H1 (cell line): ENCODE results near the gene ABCC4. TPM values are rescaled to one million over a fixed set of nuclear protein-coding genes. Genes with fewer than 3 reads are reported as not detected.

ENCODE experiments used
- CTCF ChIA-PET: fragments of 300-600 bp; sonication (Branson Sonifier 250); formaldehyde crosslinking; loops from one replicate; lab custom pipeline; 2021; ENCODE audit not compliant: partially characterized antibody; lab: Charles Lee
- POLR2A ChIA-PET: fragments of 300-600 bp; sonication (Branson Sonifier 250); formaldehyde crosslinking; loops from one replicate; lab custom pipeline; 2021; ENCODE audit warnings: inconsistent platforms; ENCODE audit not compliant: partially characterized antibody; lab: Charles Lee
- DNase-seq, 2 experiments: peaks; one replicate each; pipeline versions ENCODE4 v3.0.0 to v3.0.0-alpha.2; 2010 to 2022; ENCODE audit warnings: low spot score in 2 of 2, low read depth in 1 of 2, mixed read lengths in 1 of 2
- FAIRE-seq: peaks from 2 replicates; lab custom pipeline; 2011; peaks lifted over from hg19 to GRCh38; lab: Jason Lieb, UNC
- H2AFZ ChIP-seq: 2 replicates; pipeline ENCODE4 v1.8.1; 2012; ENCODE audit warnings: low read length, inconsistent platforms
- H2AK5ac ChIP-seq: 2 replicates; pipeline ENCODE4 v1.6.1; 2013; ENCODE audit warnings: low read depth, low read length
- H2BK120ac ChIP-seq: replicated peaks from 2 replicates; pipeline ENCODE3; 2013; ENCODE audit warnings: low read depth, low read length, inconsistent platforms
- H2BK12ac ChIP-seq: 2 replicates; pipeline ENCODE4 v1.6.1; 2013; ENCODE audit warnings: low read depth, low read length
- H2BK15ac ChIP-seq: 2 replicates; pipeline ENCODE4 v1.6.1; 2013; ENCODE audit warnings: low read length
- H2BK20ac ChIP-seq: 2 replicates; pipeline ENCODE4 v1.6.1; 2013; ENCODE audit warnings: low read length
- H2BK5ac ChIP-seq: 2 replicates; pipeline ENCODE4 v1.6.1; 2013; ENCODE audit warnings: low read depth, low read length
- H3K14ac ChIP-seq: 2 replicates; pipeline ENCODE4 v1.6.1; 2013; ENCODE audit warnings: inconsistent platforms; ENCODE audit not compliant: insufficient read length
- H3K18ac ChIP-seq: 2 replicates; pipeline ENCODE4 v1.6.1; 2013; ENCODE audit warnings: low read length; ENCODE audit errors: extremely low read depth
- H3K23ac ChIP-seq: 2 replicates; pipeline ENCODE4 v1.6.1; 2013; ENCODE audit warnings: inconsistent platforms; ENCODE audit not compliant: insufficient read length
- H3K23me2 ChIP-seq: 2 replicates; pipeline ENCODE4 v1.6.1; 2013; ENCODE audit warnings: low read depth, low read length
- H3K27ac ChIP-seq: 2 replicates; pipeline ENCODE4 v1.6.1; 2011; ENCODE audit warnings: low read depth, low read length, inconsistent platforms
- H3K27me3 ChIP-seq, 4 experiments: replicated peaks in 1 of 4; 1 replicate in 1 of 4; 2 replicates in 3 of 4; pipeline versions ENCODE4 v1.6.1 to v1.8.1; 2011 to 2013; ENCODE audit warnings: low read length in 3 of 4, mild to moderate bottlenecking in 3 of 4, inconsistent platforms in 2 of 4, mixed read lengths in 2 of 4, moderate library complexity in 1 of 4; ENCODE audit not compliant: control insufficient read depth in 3 of 4, insufficient read depth in 3 of 4; ENCODE audit errors: extremely low read depth in 1 of 4
- H3K36me3 ChIP-seq, 4 experiments: 2 replicates each; pipeline versions ENCODE4 v1.6.1 to v1.8.1; 2011 to 2013; ENCODE audit warnings: mild to moderate bottlenecking in 4 of 4, low read length in 3 of 4, moderate library complexity in 2 of 4, control low read depth in 1 of 4, inconsistent platforms in 1 of 4; ENCODE audit not compliant: insufficient read depth in 4 of 4, control insufficient read depth in 2 of 4
- H3K4ac ChIP-seq: replicated peaks from 2 replicates; pipeline ENCODE3; 2013; ENCODE audit warnings: low read length, low read depth, mixed read lengths, inconsistent platforms; ENCODE audit not compliant: insufficient read length
- H3K4me1 ChIP-seq, 4 experiments: replicated peaks in 1 of 4; 1 replicate in 1 of 4; 2 replicates in 3 of 4; pipeline versions ENCODE4 v1.6.1 to v1.8.1; 2011 to 2013; ENCODE audit warnings: low read length in 3 of 4, inconsistent platforms in 2 of 4, mixed read lengths in 1 of 4; ENCODE audit not compliant: insufficient read depth in 4 of 4, control insufficient read depth in 3 of 4
- H3K4me2 ChIP-seq, 2 experiments: 2 replicates each; pipeline versions ENCODE4 v1.6.1 to v1.8.1; 2011 to 2013; ENCODE audit warnings: low read depth in 2 of 2, low read length in 2 of 2, control low read depth in 1 of 2, inconsistent platforms in 1 of 2, mild to moderate bottlenecking in 1 of 2; ENCODE audit not compliant: insufficient read depth in 1 of 2
- H3K4me3 ChIP-seq, 4 experiments: fragments of 200-600, 300-600 bp in 1 of 4; sonication (generic), shearing (Covaris generic), sonication (Bioruptor Twin) in 1 of 4; 2 replicates each; pipeline versions ENCODE4 v1.5.1 to v1.8.1; 2011 to 2016; ENCODE audit warnings: low read length in 4 of 4, low read depth in 3 of 4, control low read depth in 2 of 4, inconsistent platforms in 2 of 4, mild to moderate bottlenecking in 2 of 4, mixed read lengths in 1 of 4, moderate library complexity in 1 of 4; ENCODE audit not compliant: insufficient read depth in 2 of 4; ENCODE audit errors: extremely low read depth in 1 of 4
- H3K56ac ChIP-seq: replicated peaks from 2 replicates; pipeline ENCODE3; 2013; ENCODE audit warnings: low read depth, mild to moderate bottlenecking, mixed read lengths, low read length, inconsistent platforms; ENCODE audit not compliant: insufficient read length
- H3K79me1 ChIP-seq: 2 replicates; pipeline ENCODE4 v1.6.1; 2013; ENCODE audit warnings: low read depth, low read length, control low read depth
- H3K79me2 ChIP-seq, 2 experiments: 2 replicates each; pipeline versions ENCODE4 v1.6.1 to v1.8.1; 2012 to 2013; ENCODE audit warnings: low read length in 2 of 2, mild to moderate bottlenecking in 2 of 2, inconsistent platforms in 1 of 2; ENCODE audit not compliant: insufficient read depth in 2 of 2, control insufficient read depth in 1 of 2
- H3K9ac ChIP-seq, 4 experiments: replicated peaks in 1 of 4; 1 replicate in 1 of 4; 2 replicates in 3 of 4; pipeline versions ENCODE4 v1.6.1 to v1.8.1; 2011 to 2013; ENCODE audit warnings: low read depth in 3 of 4, low read length in 3 of 4, control low read depth in 2 of 4, mild to moderate bottlenecking in 2 of 4, moderate library complexity in 2 of 4, inconsistent platforms in 1 of 4; ENCODE audit errors: extremely low read depth in 1 of 4
- H3K9me3 ChIP-seq, 2 experiments: 2 replicates each; pipeline versions ENCODE4 v1.6.1 to v1.8.1; 2012 to 2013; ENCODE audit warnings: mild to moderate bottlenecking in 2 of 2, moderate library complexity in 2 of 2, control low read depth in 1 of 2, inconsistent platforms in 1 of 2, low read depth in 1 of 2, low read length in 1 of 2, mixed read lengths in 1 of 2; ENCODE audit not compliant: insufficient read depth in 2 of 2
- H4K20me1 ChIP-seq, 2 experiments: replicated peaks in 1 of 2; 2 replicates each; pipeline versions ENCODE3 to v1.8.1; 2011 to 2013; ENCODE audit warnings: inconsistent platforms in 2 of 2, low read length in 2 of 2, mild to moderate bottlenecking in 1 of 2; ENCODE audit not compliant: insufficient read depth in 2 of 2, control insufficient read depth in 1 of 2
- H4K5ac ChIP-seq: 2 replicates; pipeline ENCODE4 v1.6.1; 2013; ENCODE audit warnings: low read length, low read depth, mixed read lengths, inconsistent platforms; ENCODE audit not compliant: insufficient read length
- H4K8ac ChIP-seq: 2 replicates; pipeline ENCODE4 v1.8.0; 2013; ENCODE audit warnings: mild to moderate bottlenecking, moderate library complexity, low read length, inconsistent platforms; ENCODE audit not compliant: insufficient read depth; ENCODE audit errors: extremely low read depth
- H4K91ac ChIP-seq: replicated peaks from 2 replicates; pipeline ENCODE3; 2013; ENCODE audit warnings: low read length, mixed read lengths, inconsistent platforms; ENCODE audit not compliant: insufficient read length
- EGR1 ChIP-seq: IDR thresholded peaks from 2 replicates; pipeline ENCODE4 v1.6.1; 2011; ENCODE audit warnings: low read depth, low read length, borderline replicate concordance
- EP300 ChIP-seq, 2 experiments: IDR thresholded peaks; 1 replicate in 1 of 2; 2 replicates in 1 of 2; pipeline ENCODE4 v1.6.1; 2011 to 2012; ENCODE audit warnings: low read depth in 2 of 2, low read length in 2 of 2, mild to moderate bottlenecking in 2 of 2, borderline replicate concordance in 1 of 2, inconsistent platforms in 1 of 2, moderate library complexity in 1 of 2
- GABPA ChIP-seq: IDR thresholded peaks from 2 replicates; pipeline ENCODE4 v1.6.1; 2011; ENCODE audit warnings: mild to moderate bottlenecking, low read length, moderate library complexity, borderline replicate concordance; ENCODE audit not compliant: insufficient read depth
- GTF2F1 ChIP-seq: IDR thresholded peaks from 2 replicates; pipeline ENCODE4 v1.6.1; 2012; ENCODE audit warnings: low read depth, low read length, improper control_type of control experiment, borderline replicate concordance
- HDAC2 ChIP-seq, 2 experiments: fragments of 300-600 bp in 1 of 2; sonication (generic) in 1 of 2; IDR thresholded peaks; 2 replicates each; pipeline ENCODE4 v1.6.1; 2011 to 2012; ENCODE audit warnings: low read depth in 2 of 2, low read length in 2 of 2, mild to moderate bottlenecking in 2 of 2, moderate library complexity in 2 of 2, borderline replicate concordance in 1 of 2, inconsistent platforms in 1 of 2
- JUN ChIP-seq: IDR thresholded peaks from 2 replicates; pipeline ENCODE4 v1.6.1; 2011; ENCODE audit warnings: low read depth, mild to moderate bottlenecking, improper control_type of control experiment, low read length
- JUND ChIP-seq: IDR thresholded peaks from 2 replicates; pipeline ENCODE4 v1.6.1; 2011; ENCODE audit warnings: mild to moderate bottlenecking, improper control_type of control experiment, low read length
- RFX5 ChIP-seq: IDR thresholded peaks from 2 replicates; pipeline ENCODE4 v1.6.1; 2011; ENCODE audit warnings: low read depth, low read length, improper control_type of control experiment, borderline replicate concordance
- SP4 ChIP-seq: IDR thresholded peaks from 2 replicates; pipeline ENCODE4 v1.6.1; 2012; ENCODE audit warnings: low read length, inconsistent platforms
- TBP ChIP-seq: IDR thresholded peaks from 2 replicates; pipeline ENCODE4 v1.6.1; 2011; ENCODE audit warnings: low read depth, low read length, improper control_type of control experiment
- ZNF274 ChIP-seq: IDR thresholded peaks from 2 replicates; pipeline ENCODE4 v1.7.0; 2012; ENCODE audit warnings: low read length, borderline replicate concordance; ENCODE audit errors: extremely low read depth
- WGBS, 2 experiments: shearing (Covaris generic) in 1 of 2; methylation state at CpG; one replicate each; pipeline versions ENCODE4 v1.1.6 to v1.1.7; 2013 to 2015; ENCODE audit warnings: low lambda C conversion rate in 2 of 2, mixed read lengths in 2 of 2, inconsistent platforms in 1 of 2, low coverage in 1 of 2, missing lambda C conversion rate in 1 of 2; ENCODE audit not compliant: insufficient replicate concordance in 2 of 2, insufficient coverage in 1 of 2, insufficient read length in 1 of 2; ENCODE audit errors: extremely low coverage in 1 of 2, missing lambda C conversion rate in 1 of 2; 5-methylcytosine and 5-hydroxymethylcytosine counted together
- polyA plus RNA-seq, 7 experiments: library from polyadenylated mRNA; depleted of rRNA in 3 of 7; stranded (reverse) in 5 of 7; unstranded in 2 of 7; fragments of >200 nt in 5 of 7; fragments of 200-250 nt in 2 of 7; gene quantifications; 1 replicate in 5 of 7; 2 replicates in 1 of 7; 4 replicates in 1 of 7; pipeline versions ENCODE4 v1.2.1 to v1.2.3, GENCODE V29; 2011 to 2013; ENCODE audit warnings: missing spikeins in 2 of 7, mixed read lengths in 2 of 7
- total RNA-seq: library from RNA; stranded (reverse); fragmentation: NEBNext Ultra II Directional; extraction: Animal tissue kit (Norgen Biotek cat#: 25700); gene quantifications from 2 replicates; pipeline ENCODE4 v1.2.1, GENCODE V29; 2021
- TF ChIP-seq, protein P1 (sequence below): IDR thresholded peaks from 2 replicates; pipeline ENCODE4 v1.6.1; 2011; ENCODE audit warnings: low read length, improper control_type of control experiment

The ABCC4 gene
- total and polyA plus RNA-seq, 2 of the 8 experiments (the other 6 are each of a cell fraction or from before 2014, with no cell fraction given), result 4.0 to 14.1 TPM

DNA sequence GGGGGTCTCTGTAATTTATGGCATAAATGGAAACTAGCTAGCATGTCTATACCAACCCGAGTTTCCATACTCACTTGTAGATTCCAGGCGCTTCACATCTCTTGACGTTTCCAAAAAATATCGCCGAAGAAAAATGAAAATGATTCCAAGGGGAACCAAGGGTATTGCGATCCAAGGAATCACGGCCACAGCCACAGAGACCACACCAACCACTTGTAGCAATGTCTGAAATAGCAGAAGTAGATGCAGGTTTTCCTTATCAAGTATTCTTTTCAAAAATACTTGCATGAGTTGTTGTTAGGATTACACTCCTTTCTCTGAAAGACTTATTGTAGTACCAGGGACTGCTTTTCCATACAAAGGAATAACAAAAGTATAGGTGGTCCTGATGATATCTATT lies 218.2 kb downstream of the ABCC4 start:
- Histone ChIP-seq H3K9ac (no peak overlapping the region), H2BK120ac (no peak overlapping the region), H4K8ac (no peak overlapping the region), H3K18ac (no peak overlapping the region), H4K5ac (no peak overlapping the region), H3K79me2 (no peaks in the 10 kb centered on the region), H3K27me3 (no peaks in the 10 kb centered on the region), H2AK5ac (no peak overlapping the region), H2BK5ac (no peak overlapping the region), H2BK20ac (no peak overlapping the region), H4K91ac (no peak overlapping the region), H3K4ac (no peak overlapping the region), H3K4me1 (no peaks in the 10 kb centered on the region), H3K56ac (no peak overlapping the region), H3K14ac (no peak overlapping the region), H4K20me1 (no peaks in the 10 kb centered on the region), H2BK12ac (no peak overlapping the region), H2AFZ (no peak overlapping the region), H3K36me3 (no peaks in the 10 kb centered on the region), H3K4me3 (no peak overlapping the region), H3K9me3 (no peaks in the 10 kb centered on the region), H3K4me2 (no peak overlapping the region), H3K23ac (no peak overlapping the region), H3K23me2 (no peaks in the 10 kb centered on the region), H2BK15ac (no peak overlapping the region), H3K27ac (no peak overlapping the region), H3K79me1 (no peaks in the 10 kb centered on the region)
- ChIA-PET CTCF (interaction anchor here (1.1 kb wide), 1 partner anchor 145 kb away, joined by 3 read pairs; no protein-coding TSS in a partner anchor), POLR2A (no interaction called here)
- DNase-seq, result no peak
- TF ChIP-seq ZNF274, result no peak
- TF ChIP-seq EGR1, result no peak
- TF ChIP-seq, protein P1, sequence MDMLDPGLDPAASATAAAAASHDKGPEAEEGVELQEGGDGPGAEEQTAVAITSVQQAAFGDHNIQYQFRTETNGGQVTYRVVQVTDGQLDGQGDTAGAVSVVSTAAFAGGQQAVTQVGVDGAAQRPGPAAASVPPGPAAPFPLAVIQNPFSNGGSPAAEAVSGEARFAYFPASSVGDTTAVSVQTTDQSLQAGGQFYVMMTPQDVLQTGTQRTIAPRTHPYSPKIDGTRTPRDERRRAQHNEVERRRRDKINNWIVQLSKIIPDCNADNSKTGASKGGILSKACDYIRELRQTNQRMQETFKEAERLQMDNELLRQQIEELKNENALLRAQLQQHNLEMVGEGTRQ, result no peak
- TF ChIP-seq TBP, result no peak
- no peak for TF ChIP-seq JUN
- TF ChIP-seq JUND, result no peak
- TF ChIP-seq GTF2F1, result no peak
- no peak for TF ChIP-seq EP300 (IDR thresholded peaks at IDR 0.05; ENCODE audit: borderline replicate concordance in 1 of 2, low read depth in 2 of 2, low read length in 2 of 2)
- no peak for TF ChIP-seq HDAC2 (IDR thresholded peaks at IDR 0.05; ENCODE audit: borderline replicate concordance in 1 of 2, low read depth in 2 of 2, low read length in 2 of 2)
- TF ChIP-seq SP4, result no peak
- TF ChIP-seq RFX5, result no peak
- TF ChIP-seq GABPA, result no peak
- no peak for FAIRE-seq
- 93% methylated on average over 7 of the region's 7 CpGs; no CpG with 5 or more reads in 1 of the 2 experiments for WGBS, 2 experiments
